Parathyroid adenoma (tissue), 2 donors: ENCODE results near the gene SPA17.

ENCODE experiments used
- H2AFZ ChIP-seq: fragments of 300-600 bp; sonication (generic); one replicate; pipeline ENCODE4 v1.7.0; 2017; ENCODE audit warnings: antibody characterized with exemption, mild to moderate bottlenecking
- H3K27ac ChIP-seq: fragments of 300-600 bp; sonication (generic); one replicate; pipeline ENCODE4 v1.7.0; 2017
- H3K27me3 ChIP-seq: fragments of 300-600 bp; sonication (generic); one replicate; pipeline ENCODE4 v1.7.0; 2017; ENCODE audit warnings: low read length; ENCODE audit not compliant: control insufficient read depth, insufficient read depth
- H3K36me3 ChIP-seq: fragments of 300-600 bp; sonication (generic); one replicate; pipeline ENCODE4 v1.7.0; 2017; ENCODE audit warnings: low read length; ENCODE audit not compliant: control insufficient read depth, insufficient read depth
- H3K4me1 ChIP-seq: fragments of 300-600 bp; sonication (generic); one replicate; pipeline ENCODE4 v1.7.0; 2017; ENCODE audit warnings: control low read depth
- H3K4me2 ChIP-seq: fragments of 300-600 bp; sonication (generic); one replicate; pipeline ENCODE4 v1.7.0; 2017; ENCODE audit warnings: low read length
- H3K4me3 ChIP-seq: fragments of 300-600 bp; sonication (generic); one replicate; pipeline ENCODE4 v1.7.0; 2017; ENCODE audit warnings: low read depth, low read length
- H3K79me2 ChIP-seq: fragments of 300-600 bp; sonication (generic); one replicate; pipeline ENCODE4 v1.7.0; 2017; ENCODE audit warnings: control low read depth
- H3K9ac ChIP-seq: fragments of 300-600 bp; sonication (generic); one replicate; pipeline ENCODE4 v1.7.0; 2017; ENCODE audit warnings: mild to moderate bottlenecking
- H3K9me3 ChIP-seq: fragments of 300-600 bp; sonication (generic); one replicate; pipeline ENCODE4 v1.7.0; 2017; ENCODE audit warnings: low read length; ENCODE audit not compliant: control insufficient read depth
- TF ChIP-seq, protein P1 (sequence below): fragments of 300-600 bp; sonication (generic); IDR thresholded peaks from one replicate; pipeline ENCODE4 v1.7.0; 2017; ENCODE audit warnings: antibody characterized with exemption, mild to moderate bottlenecking
- donor health status: primary hyperparathyroidism.

SPA17 gene

DNA sequence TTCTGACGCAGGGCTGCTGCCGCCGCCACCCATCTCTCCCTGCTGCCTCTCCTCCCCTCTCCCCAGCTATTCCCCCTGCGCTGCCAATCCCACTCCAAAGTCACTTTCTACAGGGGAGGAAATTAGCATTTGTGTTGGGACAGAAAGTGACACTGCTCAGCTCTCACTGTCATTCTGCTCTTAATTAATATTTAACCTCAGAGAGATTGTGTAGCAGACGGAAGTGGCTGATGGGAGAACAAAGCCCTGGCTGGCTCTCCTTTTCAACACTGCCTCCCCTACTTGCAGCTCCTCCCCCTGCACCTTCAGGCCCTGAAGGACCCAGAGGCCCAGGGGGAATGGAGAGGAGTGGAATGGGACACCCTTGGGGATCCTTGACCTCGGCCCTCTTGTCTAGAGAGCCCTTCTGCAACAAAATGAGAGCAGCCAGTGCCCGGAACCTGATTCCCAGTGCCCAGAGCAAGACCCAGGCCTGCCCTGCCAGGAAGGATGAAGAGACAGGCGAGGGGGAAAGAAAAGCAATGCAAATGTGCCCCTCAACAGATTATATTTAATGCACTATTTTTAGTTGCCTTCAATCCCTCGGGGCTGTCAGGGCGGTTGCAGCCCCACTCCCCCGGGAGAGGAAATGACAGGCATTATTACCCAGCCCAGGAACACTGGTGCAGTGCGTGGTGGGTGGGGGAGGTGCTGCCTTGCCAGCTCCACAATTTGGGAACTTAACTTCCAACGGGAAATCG lies 51.4 kb downstream of the SPA17 start:
- no peaks in the 10 kb centered on the region for H3K9me3 ChIP-seq

DNA sequence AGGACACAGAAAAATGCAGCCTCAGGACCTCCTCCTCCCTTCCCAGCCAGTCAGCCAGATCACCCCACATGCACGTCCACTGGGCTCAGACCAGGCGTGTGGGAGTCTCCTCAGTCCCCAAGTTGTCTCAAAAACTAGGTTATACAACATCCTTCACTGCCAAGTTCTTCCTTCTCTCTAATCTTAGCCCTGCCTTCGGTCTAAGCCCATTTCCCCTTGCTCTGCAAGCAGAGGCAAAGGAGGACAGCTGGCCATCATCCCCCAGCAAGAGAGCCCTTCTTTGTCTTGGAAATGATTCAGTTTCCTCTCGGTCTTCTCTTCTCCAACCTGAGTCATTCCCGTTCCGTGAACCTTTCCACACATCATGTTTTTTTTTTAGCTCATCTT lies 52.0 kb downstream of the SPA17 start:
- Histone ChIP-seq H3K36me3 (no peaks in the 10 kb centered on the region), H2AFZ (no peak overlapping the region), H3K4me2 (no peak overlapping the region), H3K9ac (no peak overlapping the region), H3K9me3 (no peaks in the 10 kb centered on the region), H3K27ac (no peak overlapping the region), H3K79me2 (no peaks in the 10 kb centered on the region), H3K4me1 (no peaks in the 10 kb centered on the region), H3K27me3 (no peaks in the 10 kb centered on the region), H3K4me3 (no peak overlapping the region)
- TF ChIP-seq, protein P1, sequence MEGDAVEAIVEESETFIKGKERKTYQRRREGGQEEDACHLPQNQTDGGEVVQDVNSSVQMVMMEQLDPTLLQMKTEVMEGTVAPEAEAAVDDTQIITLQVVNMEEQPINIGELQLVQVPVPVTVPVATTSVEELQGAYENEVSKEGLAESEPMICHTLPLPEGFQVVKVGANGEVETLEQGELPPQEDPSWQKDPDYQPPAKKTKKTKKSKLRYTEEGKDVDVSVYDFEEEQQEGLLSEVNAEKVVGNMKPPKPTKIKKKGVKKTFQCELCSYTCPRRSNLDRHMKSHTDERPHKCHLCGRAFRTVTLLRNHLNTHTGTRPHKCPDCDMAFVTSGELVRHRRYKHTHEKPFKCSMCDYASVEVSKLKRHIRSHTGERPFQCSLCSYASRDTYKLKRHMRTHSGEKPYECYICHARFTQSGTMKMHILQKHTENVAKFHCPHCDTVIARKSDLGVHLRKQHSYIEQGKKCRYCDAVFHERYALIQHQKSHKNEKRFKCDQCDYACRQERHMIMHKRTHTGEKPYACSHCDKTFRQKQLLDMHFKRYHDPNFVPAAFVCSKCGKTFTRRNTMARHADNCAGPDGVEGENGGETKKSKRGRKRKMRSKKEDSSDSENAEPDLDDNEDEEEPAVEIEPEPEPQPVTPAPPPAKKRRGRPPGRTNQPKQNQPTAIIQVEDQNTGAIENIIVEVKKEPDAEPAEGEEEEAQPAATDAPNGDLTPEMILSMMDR: no peak

More for the DNA sequence above, 51.4 kb downstream of the SPA17 start:
- no peaks in the 10 kb centered on the region for H3K36me3 ChIP-seq
- no peak overlapping the region for H3K4me2 ChIP-seq
- H3K79me2 ChIP-seq: no peaks in the 10 kb centered on the region
- no peak overlapping the region for H3K9ac ChIP-seq
- TF ChIP-seq, protein P1: no peak
- H3K4me3 ChIP-seq: no peak overlapping the region
- H3K27ac ChIP-seq: no peak overlapping the region
- H3K27me3 ChIP-seq: no peaks in the 10 kb centered on the region
- no peaks in the 10 kb centered on the region for H3K4me1 ChIP-seq
- no peak overlapping the region for H2AFZ ChIP-seq

DNA sequence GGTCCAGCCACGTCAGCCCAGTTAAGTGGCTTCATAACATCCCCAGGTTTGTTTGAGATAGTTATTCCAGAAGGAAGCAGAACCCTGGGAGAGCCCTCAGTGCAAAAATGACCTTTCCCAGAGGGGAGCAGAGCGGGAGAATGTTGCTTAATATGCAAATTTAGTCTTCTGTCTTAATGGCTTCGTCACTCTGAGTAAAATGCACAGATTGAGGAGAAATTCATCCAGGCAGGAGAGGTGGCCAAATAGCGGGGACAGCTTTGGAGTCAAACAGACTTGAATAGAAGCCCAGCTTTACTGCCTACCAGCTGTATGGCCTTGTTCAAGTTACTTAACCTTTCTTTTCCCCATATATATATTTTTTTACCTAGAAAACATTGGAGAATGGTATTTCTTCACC lies 53.8 kb downstream of the SPA17 start:
- Histone ChIP-seq H3K4me3 (no peak overlapping the region), H3K9ac (no peak overlapping the region), H2AFZ (no peak overlapping the region), H3K27ac (no peak overlapping the region), H3K4me2 (no peak overlapping the region), H3K4me1 (no peaks in the 10 kb centered on the region), H3K79me2 (no peaks in the 10 kb centered on the region), H3K36me3 (no peaks in the 10 kb centered on the region), H3K27me3 (no peaks in the 10 kb centered on the region), H3K9me3 (no peaks in the 10 kb centered on the region)
- TF ChIP-seq, protein P1: no peak

DNA sequence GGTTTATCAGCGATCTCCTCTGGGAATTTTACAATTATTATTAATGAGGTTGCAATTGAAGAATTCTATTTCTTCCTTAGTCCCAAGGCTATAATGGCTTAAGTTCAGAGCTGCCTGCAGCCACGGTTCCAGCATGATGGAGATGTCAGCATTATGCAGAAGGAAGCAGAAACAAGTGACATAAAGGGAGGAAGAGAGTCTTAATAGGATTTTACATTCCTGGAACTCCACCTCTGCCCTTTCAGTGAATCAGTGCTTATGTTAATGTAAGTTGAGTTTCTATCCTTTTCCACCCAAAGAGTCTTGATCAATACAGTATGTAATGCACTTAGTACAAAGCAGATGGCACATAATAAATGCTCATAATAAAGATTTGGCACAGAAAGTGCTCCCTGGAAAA lies 54.4 kb downstream of the SPA17 start:
- no peak overlapping the region for H2AFZ ChIP-seq
- TF ChIP-seq, protein P1: no peak
- H3K4me2 ChIP-seq: no peak overlapping the region
- H3K4me3 ChIP-seq: no peak overlapping the region
- no peaks in the 10 kb centered on the region for H3K79me2 ChIP-seq
- H3K27ac ChIP-seq: no peak overlapping the region
- H3K27me3 ChIP-seq: no peaks in the 10 kb centered on the region
- H3K36me3 ChIP-seq: no peaks in the 10 kb centered on the region
- no peaks in the 10 kb centered on the region for H3K4me1 ChIP-seq
- H3K9ac ChIP-seq: no peak overlapping the region
- H3K9me3 ChIP-seq: no peaks in the 10 kb centered on the region

DNA sequence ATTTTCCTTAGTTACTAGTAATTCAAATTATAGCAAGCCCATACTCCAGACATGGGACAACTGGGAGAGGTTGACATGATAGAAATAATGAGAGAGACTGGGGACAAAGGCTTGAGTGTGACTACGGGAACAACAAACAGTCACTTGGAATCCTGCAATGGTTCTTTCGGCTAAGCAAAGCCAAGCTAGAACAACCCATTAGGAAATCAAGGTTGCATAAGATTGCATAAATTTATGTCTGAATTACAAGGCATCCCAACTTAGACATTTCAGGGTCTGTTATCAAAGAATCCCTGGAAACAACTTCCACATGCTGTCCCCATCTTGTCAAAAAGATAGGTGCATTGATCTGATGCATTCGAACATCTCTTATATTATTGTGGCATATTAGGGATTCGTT lies 55.9 kb downstream of the SPA17 start:
- no peaks in the 10 kb centered on the region for H3K79me2 ChIP-seq
- H3K27me3 ChIP-seq: no peaks in the 10 kb centered on the region
- H3K9me3 ChIP-seq: no peaks in the 10 kb centered on the region
- no peak overlapping the region for H3K4me3 ChIP-seq
- no peak overlapping the region for H3K27ac ChIP-seq
- H3K36me3 ChIP-seq: no peaks in the 10 kb centered on the region
- H3K4me1 ChIP-seq: no peaks in the 10 kb centered on the region
- H3K4me2 ChIP-seq: no peak overlapping the region
- no peak overlapping the region for H3K9ac ChIP-seq
- TF ChIP-seq, protein P1: no peak
- no peak overlapping the region for H2AFZ ChIP-seq
